NCI-H1436 (cell line): ENCODE measurements around the gene FEN1.

Experiments
- DNase-seq: peaks from one replicate; lab custom pipeline; 2025; lab: John Stamatoyannopoulos, UW

Gene FEN1

GRCh38 chr11:61775106-61775505, 17.6 kb upstream of the FEN1 start:
- DNase-seq: no peak

GRCh38 chr11:61775606-61776554, 16.8 kb upstream of the FEN1 start:
- no peak for DNase-seq

GRCh38 chr11:61776561-61777075, 16.1 kb upstream of the FEN1 start:
- peak; percentile 44 for DNase-seq

- DNase-seq: no peak
Observed at GRCh38 chr11:61777234-61778090, 15.2 kb upstream of the FEN1 start.

- no peak for DNase-seq
Observed at GRCh38 chr11:61778357-61778886, 14.3 kb upstream of the FEN1 start.

- no peak for DNase-seq
Observed at GRCh38 chr11:61778920-61779650, 13.6 kb upstream of the FEN1 start.

GRCh38 chr11:61779666-61780525, 12.8 kb upstream of the FEN1 start:
- no peak for DNase-seq

GRCh38 chr11:61780581-61781162, 12.0 kb upstream of the FEN1 start:
- DNase-seq: no peak

GRCh38 chr11:61781585-61781984, 11.1 kb upstream of the FEN1 start:
- DNase-seq: no peak

GRCh38 chr11:61782299-61782698, 10.4 kb upstream of the FEN1 start:
- DNase-seq: no peak

- no peak for DNase-seq
Observed at GRCh38 chr11:61782841-61783240, 9.9 kb upstream of the FEN1 start.

- no peak for DNase-seq
Observed at GRCh38 chr11:61783717-61784505, 8.8 kb upstream of the FEN1 start.

- DNase-seq: no peak
Observed at GRCh38 chr11:61784506-61784805, 8.3 kb upstream of the FEN1 start.

- no peak for DNase-seq
Observed at GRCh38 chr11:61785837-61786402, 6.8 kb upstream of the FEN1 start.

GRCh38 chr11:61787928-61788491, 4.7 kb upstream of the FEN1 start:
- DNase-seq: peak; percentile 39

GRCh38 chr11:61791737-61792309, 888 bp upstream of the FEN1 start:
- peak; percentile 61 for DNase-seq

- no peak for DNase-seq
Observed at GRCh38 chr11:61793083-61793828, 545 bp downstream of the FEN1 start.

- no peak for DNase-seq
Observed at GRCh38 chr11:61793829-61794204, 1.1 kb downstream of the FEN1 start.
